ENCODE results near the gene PLA2G4D. TPM values are rescaled to one million over a fixed set of nuclear protein-coding genes. Genes with fewer than 3 reads are reported as not detected.

Gene PLA2G4D
- total RNA-seq, result not detected in 2 replicates

- intact Hi-C loops (cut with micrococcal nuclease), result no loop called here
Observed at GRCh38 chr15:42094512-42094963, at the start of gene PLA2G4D. PLA2G4D (minus strand) TSS chr15:42094562; CDS start chr15:42094459, 103 bp downstream.

GRCh38 chr15:42143356-42143755, 49.0 kb upstream of the PLA2G4D start:
- intact Hi-C loops (cut with micrococcal nuclease), result no loop called here

GRCh38 chr15:42141795-42142667, 47.7 kb upstream of the PLA2G4D start:
- intact Hi-C loops (cut with micrococcal nuclease), result no loop called here

GRCh38 chr15:42141246-42141645, 46.9 kb upstream of the PLA2G4D start:
- intact Hi-C loops (cut with micrococcal nuclease), result no loop called here

GRCh38 chr15:42140383-42141070, 46.2 kb upstream of the PLA2G4D start:
- intact Hi-C loops (cut with micrococcal nuclease), result no loop called here

- intact Hi-C loops (cut with micrococcal nuclease), result no loop called here
Observed at GRCh38 chr15:42139596-42139995, 45.2 kb upstream of the PLA2G4D start.

- intact Hi-C loops (cut with micrococcal nuclease), result no loop called here
Observed at GRCh38 chr15:42138968-42139386, 44.6 kb upstream of the PLA2G4D start.

- intact Hi-C loops (cut with micrococcal nuclease), result no loop called here
Observed at GRCh38 chr15:42138411-42138810, 44.0 kb upstream of the PLA2G4D start.

GRCh38 chr15:42137461-42138261, 43.3 kb upstream of the PLA2G4D start:
- intact Hi-C loops (cut with micrococcal nuclease), result loop anchor here (1.0 kb wide), 2 partner anchors 248 to 334 kb away; no protein-coding TSS in a partner anchor

- intact Hi-C loops (cut with micrococcal nuclease), result no loop called here
Observed at GRCh38 chr15:42136513-42136912, 42.2 kb upstream of the PLA2G4D start.

GRCh38 chr15:42135351-42135750, 41.0 kb upstream of the PLA2G4D start:
- intact Hi-C loops (cut with micrococcal nuclease), result no loop called here

- intact Hi-C loops (cut with micrococcal nuclease), result loop anchor here (1.0 kb wide), 2 partner anchors 68 to 145 kb away; no protein-coding TSS in a partner anchor
Observed at GRCh38 chr15:42134617-42135245, 40.4 kb upstream of the PLA2G4D start.

- intact Hi-C loops (cut with micrococcal nuclease), result loop anchor here (1.0 kb wide), 2 partner anchors 68 to 145 kb away; no protein-coding TSS in a partner anchor
Observed at GRCh38 chr15:42133886-42134502, 39.6 kb upstream of the PLA2G4D start.

GRCh38 chr15:42133356-42133755, 39.0 kb upstream of the PLA2G4D start:
- intact Hi-C loops (cut with micrococcal nuclease), result no loop called here

GRCh38 chr15:42131826-42132806, 37.8 kb upstream of the PLA2G4D start:
- intact Hi-C loops (cut with micrococcal nuclease), result no loop called here

GRCh38 chr15:42131006-42131405, 36.6 kb upstream of the PLA2G4D start:
- intact Hi-C loops (cut with micrococcal nuclease), result no loop called here

GRCh38 chr15:42130246-42130986, 36.1 kb upstream of the PLA2G4D start:
- intact Hi-C loops (cut with micrococcal nuclease), result no loop called here

- intact Hi-C loops (cut with micrococcal nuclease), result no loop called here
Observed at GRCh38 chr15:42129364-42129763, 35.0 kb upstream of the PLA2G4D start.

Data from T-helper 1 cell treated with Interleukin-12 subunit alpha and Interleukin-12 subunit beta and Interleukin-4 antibody, amounts not matched to agents 30 ng/mL and 1 ng/mL, for 36 hours (primary cell).